LHCN-M2 (cell line): ENCODE data around the gene UGT1A3. TPM values are rescaled to one million over a fixed set of nuclear protein-coding genes. Genes with fewer than 3 reads are reported as not detected.
"Not testable (repeated sequence)": the region's sequence is repeated elsewhere in the genome, so short reads cannot be mapped to it uniquely, and the experiment has no call there.

ENCODE experiments used
- DNase-seq: peaks from one replicate; pipeline ENCODE4 v3.0.0-alpha.2; 2012; ENCODE audit warnings: low read depth
- polyA plus RNA-seq: library from polyadenylated mRNA; unstranded; fragments of >200 nt; gene quantifications from one replicate; pipeline ENCODE4 v1.2.1, GENCODE V29; 2012; ENCODE audit warnings: missing spikeins
- total RNA-seq: library from RNA; depleted of rRNA; stranded (reverse); fragments of >200 nt; gene quantifications from 2 replicates; pipeline ENCODE4 v1.2.3, GENCODE V29; 2014; rRNA removed

UGT1A3 gene
- total RNA-seq = not detected in 2 replicates
- not detected for polyA plus RNA-seq

DNA sequence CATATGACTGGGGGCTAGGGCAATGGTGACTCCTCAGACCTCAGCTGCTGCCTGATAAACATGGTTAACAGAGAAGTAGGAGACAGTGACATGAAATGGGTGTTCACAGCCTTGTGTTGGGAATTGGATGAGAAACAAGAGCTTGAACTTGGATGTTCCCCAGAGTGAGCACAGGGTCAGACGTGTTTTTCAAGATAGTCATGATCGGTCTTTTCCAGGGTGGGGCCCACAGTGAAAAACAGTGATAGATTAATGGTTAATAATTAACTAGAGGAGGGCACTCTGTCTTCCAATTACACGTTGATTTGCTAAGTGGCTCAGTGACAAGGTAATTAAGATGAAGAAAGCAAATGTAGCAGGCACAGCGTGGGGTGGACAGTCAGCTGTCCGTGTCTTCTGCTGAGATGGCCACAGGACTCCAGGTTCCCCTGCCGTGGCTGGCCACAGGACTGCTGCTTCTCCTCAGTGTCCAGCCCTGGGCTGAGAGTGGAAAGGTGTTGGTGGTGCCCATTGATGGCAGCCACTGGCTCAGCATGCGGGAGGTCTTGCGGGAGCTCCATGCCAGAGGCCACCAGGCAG is at the start of gene UGT1A3:
UGT1A3 (plus strand) TSS at position 320 of the 579 bp plus-strand sequence; CDS start at position 405, 85 bp downstream.
- no peak for DNase-seq

DNA sequence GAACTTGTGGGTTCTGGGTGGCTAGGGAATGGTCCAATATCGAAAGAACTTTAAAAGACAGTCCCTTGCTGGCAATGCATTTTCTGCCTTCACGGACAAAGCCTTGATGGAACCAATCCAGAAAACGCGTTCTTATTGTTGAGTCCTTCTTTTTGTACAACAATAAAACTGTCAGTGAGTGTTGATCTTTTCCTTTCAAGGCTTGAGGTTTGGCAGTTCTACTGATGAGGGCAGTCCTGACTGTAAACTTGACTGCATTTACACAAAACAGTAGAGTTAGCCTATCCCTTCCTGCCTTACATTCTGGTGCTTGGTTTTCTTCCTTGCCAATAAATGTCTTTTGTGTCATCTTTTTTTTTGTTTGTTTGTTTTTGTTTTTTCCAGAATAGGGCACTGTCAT is 49.6 kb upstream of the UGT1A3 start:
- DNase-seq = no peak

DNA sequence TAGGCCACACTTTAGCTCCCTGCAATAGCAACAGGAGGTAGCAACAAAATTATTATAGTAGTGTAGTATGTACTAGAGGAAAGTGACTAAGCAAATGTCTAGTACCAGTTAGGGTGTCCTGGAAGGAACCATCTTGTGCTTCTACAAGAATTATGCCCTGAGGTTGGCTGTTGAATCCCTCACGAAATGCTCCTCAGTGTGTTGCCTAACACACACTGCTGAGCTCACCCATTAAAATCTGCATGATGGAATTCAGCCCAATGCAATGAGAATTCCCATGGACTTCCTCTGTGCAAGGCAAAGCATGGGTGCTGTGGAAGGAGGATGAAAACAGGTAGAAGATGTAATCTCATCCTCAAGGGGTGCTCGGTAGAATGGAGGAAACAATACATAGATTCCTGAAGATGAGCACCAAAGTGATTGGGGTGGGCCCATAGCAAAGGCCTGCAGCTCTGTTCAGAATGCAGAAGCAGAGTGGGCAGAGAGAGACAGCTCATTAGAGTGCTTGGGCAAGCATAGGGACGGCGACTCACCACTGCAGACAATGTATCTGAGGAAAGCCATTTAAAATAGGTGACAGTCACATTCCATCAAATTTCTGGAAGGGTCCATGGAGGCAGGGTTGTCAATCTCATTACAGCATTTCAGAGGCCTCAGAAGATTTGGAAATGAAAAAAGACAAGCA is 48.3 kb upstream of the UGT1A3 start:
- DNase-seq = no peak

DNA sequence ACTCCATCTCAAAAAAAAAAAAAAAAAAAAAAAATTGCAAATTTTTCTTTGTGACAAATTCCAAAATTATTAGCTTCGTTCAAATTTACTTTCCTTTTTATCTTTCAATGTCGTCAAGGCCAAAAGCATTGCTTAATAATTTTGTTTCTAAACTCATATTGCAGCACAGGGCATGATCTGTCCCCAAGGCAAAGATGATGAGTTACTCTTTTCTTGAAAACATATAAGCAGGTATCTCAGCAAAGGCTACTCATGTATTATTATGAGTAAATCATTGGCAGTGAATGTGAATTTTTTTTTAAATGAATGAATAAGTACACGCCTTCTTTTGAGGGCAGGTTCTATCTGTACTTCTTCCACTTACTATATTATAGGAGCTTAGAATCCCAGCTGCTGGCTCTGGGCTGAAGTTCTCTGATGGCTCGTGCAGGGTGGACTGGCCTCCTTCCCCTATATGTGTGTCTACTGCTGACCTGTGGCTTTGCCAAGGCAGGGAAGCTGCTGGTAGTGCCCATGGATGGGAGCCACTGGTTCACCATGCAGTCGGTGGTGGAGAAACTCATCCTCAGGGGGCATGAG is 47.2 kb upstream of the UGT1A3 start, which contains the start of gene UGT1A7:
UGT1A7 (plus strand) TSS at position 381 of the 579 bp plus-strand sequence; CDS start at position 418, 37 bp downstream.
- no peak for DNase-seq

DNA sequence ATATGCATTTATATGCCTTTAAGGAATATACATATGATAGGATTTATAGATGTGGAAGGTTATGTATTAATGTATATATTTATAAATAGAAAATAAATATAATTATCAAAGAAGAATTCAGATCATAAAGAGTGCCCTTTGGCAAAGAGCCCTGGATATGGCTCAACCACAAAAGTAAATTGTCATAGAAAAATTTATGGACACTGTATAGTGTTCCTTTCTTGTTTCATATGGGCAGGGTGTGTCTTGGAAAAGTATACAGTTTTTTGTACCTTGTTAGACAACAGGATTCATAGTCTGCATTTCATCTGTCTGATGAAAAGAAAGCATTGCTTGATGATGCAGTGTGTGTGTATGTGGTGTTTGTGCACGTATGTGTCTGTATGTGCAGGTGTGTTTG is 44.2 kb upstream of the UGT1A3 start:
- DNase-seq = no peak

DNA sequence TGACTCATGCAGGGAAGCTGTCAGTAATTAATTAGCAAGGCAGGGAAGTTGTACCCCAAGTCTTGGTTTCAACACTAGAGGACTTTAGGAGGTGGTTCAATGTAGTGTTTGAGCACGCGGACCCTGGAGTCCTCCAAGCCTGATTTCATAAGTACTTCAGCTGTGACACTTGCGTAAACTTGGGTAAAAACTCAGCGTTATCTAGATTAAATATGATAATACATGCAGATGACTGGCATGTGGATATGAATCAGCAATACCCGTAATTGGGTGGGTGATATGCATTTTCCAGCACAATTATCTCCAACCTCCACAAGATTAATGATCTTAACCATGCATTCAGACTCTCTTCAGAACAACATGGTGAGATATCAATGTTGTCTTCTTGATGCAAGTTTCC is 41.9 kb upstream of the UGT1A3 start:
- no peak for DNase-seq

DNA sequence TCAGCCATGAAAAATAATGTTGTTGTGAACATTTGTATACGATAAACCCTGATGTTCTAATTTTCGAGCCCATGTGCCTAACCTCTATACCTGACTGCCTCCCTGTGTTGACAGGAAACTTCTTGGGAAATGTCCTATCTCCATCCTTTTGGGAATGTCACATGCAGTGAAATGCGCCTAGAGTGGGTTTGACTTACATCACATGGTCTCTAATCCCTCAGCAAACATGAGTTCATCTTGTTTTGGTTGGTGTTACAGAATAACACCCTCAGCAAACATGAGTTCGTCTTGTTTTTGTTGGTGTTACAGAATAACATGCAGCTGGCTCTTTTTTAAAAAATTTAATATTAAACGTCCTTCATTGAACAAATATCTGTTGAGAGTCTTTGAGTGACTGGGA is 40.5 kb upstream of the UGT1A3 start:
- no peak for DNase-seq

DNA sequence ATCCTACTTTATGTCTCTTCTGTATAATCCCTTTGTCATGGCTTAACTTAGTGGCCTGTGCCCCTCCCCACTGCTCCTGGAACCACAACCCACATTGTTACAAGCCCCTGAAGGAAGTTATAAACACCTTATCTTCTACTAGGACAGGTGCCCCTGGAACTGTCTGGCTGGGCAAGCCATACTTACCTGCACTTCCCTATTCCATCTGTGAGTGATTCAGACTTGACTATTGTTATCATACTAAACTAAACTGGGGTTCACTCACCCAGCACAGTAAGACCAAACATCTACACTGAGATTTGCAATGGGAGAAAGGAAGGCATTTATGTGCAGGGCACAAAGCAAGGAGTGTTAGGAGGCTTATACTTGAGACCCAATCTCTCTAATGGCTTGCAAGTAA is 39.8 kb upstream of the UGT1A3 start:
- no peak for DNase-seq

DNA sequence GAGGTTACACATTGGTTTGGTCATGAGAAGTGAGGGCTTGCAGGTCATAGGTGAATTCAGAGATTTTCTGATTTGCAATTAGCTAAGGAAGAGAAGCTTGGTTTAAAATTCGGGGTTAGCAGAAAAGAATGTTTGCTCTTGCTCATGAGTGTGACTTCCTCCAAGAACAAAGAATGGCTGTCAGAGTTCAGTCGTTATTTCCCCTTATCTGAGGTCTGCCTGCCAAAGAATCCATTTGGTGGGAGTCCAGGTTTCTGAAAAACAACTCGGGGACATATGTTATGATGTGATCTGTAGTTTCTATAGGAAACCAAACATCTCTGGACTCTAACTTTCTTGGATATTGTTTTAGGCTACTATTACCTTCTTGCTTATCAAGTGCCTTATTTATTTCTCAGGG is 39.3 kb upstream of the UGT1A3 start:
- DNase-seq = no peak

DNA sequence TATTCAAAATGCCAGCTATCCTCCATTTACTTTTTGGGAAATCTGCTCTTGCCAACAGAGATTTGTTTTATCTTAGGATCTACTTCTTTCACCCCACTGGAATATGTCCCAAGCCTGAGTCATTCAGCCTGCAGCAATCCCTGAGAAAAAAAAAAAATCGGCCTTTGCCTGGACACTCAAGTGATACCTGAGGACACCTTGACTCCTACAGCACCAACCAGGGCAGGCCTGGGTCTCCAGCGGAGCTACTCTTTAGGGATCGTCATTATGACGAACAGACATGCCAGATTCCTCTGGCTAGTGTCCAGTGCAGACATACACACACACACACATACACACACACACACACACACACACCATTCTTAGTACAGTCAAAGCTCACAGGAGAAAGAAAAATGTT is 38.4 kb upstream of the UGT1A3 start:
- DNase-seq = no peak

DNA sequence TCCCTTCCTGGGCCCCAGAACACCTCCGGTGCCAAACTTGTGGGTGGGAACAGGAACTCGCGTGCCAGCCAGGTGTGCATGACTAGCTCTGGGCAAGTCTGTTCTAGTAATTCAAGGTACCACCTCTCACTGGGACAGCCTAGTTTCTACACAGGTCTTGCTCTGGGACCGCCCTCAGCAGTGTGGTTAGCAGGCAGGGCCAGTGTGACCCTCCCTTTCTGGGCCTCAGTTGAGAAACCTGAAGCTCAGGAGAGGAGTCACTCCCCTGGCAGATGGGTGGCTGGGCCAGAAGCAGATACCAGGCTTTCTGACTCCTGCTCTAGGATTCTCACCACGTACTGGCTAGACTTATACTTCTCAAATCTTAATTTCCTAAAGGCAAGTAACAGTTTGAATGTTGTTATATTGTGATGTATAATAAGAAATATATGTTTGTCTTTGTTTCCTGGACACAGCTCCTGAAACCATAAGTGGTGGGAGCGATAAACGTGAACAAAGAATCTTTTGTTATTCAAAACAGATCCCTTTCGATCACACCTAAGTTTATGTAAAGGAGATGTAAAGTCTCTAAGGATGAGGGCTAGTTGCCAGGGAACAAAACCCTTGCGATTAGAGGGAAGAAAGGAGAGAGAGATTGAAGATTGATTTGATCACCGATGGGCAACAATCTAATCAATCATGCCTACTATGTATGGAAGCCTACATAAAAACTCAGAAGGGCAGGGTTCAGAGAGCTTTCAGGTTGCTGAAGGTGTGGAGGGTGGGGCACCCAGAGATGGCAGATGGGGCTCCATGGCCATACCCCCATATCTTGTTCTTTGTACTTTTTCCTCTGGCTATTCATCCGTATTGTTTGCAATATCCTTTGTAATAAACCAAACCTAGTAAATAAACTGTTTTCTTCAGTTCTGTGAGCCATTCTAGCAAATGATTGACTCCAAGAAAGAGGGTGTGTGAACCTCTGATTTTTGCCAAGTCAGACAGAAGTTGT is 37.1 kb upstream of the UGT1A3 start:
- DNase-seq = no peak

DNA sequence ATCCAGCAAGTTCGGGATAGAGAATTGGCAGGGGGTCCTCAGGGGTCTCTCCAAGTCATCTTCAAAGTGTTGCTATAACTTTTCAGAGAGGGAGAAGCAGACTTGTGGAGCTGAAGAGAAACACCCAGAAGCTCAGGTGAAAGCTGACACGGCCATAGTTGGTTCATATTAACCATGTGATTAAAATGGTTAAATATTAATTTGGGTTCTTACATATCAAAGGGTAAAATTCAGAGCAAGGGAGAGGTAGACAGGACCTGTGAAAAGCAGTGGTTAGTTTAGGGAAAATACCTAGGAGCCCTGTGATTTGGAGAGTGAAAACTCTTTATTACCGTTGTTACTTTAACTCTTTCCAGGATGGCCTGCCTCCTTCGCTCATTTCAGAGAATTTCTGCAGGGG is 36.2 kb upstream of the UGT1A3 start, which contains the start of gene UGT1A6:
UGT1A6 (plus strand) TSS at position 243 of the 400 bp plus-strand sequence; CDS start at position 358, 115 bp downstream.
- no peak for DNase-seq

DNA sequence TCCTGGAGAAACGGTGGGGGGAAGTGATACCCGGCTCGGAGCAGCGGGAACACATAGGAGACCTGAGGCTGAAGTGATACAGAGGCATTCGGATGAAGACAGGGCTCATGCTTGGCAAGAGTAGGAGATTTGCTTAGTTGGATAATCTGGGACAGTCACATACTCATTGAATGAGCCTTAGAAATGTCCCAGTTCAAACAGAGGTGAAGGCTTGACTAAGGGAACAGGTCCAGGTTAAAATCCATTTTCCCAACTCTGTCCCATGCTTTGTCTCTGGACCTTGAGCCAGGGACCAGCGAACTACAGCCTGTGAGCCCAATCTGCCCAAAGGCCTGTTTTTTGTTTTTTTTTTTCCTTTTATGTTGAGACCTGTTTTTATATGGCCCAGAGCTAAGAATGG is 34.9 kb upstream of the UGT1A3 start:
- DNase-seq = no peak

DNA sequence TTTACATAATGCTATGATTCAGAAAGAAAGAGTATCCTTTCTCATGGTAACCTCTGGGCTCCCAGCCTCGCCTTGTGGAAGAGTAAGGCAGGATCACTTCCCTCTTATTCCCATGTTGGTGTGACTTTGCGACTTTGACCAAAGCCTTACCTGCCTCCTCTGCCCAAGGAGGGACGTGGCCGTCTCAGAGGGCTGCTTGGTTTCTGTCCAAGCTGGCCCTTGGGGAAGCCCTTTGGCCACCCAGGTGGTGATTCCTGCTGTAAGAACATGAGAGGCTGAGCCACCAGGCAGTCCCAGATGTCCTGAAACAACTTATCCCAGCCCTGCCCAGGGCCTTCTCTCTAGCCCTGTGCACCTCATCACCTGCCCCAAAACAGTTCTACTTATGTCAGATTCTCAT is 30.1 kb upstream of the UGT1A3 start:
- DNase-seq = no peak

DNA sequence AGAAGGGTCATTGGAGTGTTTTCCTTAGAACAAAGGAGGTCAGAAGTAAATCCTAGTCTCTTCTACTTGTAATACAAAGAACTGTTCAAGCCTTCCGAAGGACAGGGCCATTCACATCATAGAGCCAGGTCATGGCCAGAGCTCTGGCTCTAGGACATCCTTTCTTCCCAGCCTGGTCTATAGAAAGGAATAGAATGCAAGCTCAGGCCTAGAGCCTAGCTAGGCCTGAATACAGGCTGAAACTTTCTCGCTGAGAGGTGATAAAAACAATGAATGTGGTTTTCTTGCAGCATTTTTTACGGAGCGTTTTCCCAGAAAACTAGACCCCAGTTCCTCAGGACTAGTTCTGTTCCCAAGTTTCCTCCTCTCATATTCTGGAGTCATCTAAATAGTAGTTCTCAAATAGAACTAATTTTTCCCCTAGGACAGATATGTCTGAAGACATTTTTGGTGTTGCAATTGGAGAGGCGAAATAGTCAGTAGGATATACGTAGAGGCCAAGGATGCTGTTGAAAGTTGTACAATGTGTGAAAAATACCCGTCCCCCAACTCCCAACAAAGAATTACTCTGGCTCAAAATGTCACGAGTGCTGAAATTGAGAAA is 29.3 kb upstream of the UGT1A3 start:
- no peak for DNase-seq

DNA sequence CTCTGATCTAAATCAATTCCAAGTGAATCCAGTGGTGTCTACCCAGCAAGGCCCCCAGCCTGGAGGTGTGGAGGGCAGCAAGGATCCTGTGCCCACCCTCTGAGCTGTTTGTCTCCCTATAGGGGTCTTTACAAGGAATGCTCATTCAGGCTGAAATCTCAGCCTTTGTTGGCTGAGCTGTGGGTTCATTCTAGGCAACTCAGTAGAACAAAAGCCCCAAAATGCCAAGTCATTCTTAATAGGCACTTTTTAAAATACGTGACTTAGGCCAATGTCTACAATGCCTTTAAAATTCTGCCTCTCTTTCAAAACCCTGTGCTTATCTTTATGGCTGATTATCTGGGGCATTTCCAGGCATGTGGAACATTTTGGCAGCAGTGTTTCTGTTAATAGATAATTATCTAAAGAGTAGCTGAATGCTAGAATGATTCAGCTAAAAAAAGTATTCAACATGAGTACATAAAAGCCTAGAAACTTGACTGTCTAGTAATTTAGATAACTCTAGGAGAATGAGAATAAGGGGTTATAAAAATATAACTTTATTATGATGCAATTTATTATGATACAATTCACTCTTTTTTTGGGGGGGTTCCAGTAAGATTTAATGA is 28.7 kb upstream of the UGT1A3 start:
- no peak for DNase-seq

DNA sequence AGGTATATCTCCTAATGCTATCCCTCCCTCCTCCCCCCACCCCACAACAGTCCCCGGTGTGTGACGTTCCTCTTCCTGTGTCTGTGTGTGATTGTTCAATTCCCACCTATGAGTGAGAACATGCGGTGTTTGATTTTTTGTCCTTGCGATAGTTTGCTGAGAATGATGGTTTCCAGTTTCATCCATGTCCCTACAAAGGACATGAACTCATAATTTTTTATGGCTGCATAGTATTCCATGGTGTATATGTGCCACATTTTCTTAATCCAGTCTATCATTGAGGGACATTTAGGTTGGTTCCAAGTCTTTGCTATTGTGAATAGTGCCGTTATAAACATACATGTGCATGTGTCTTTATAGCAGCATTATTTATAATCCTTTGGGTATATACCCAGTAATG is 28.0 kb upstream of the UGT1A3 start:
- DNase-seq = not testable (repeated sequence)

DNA sequence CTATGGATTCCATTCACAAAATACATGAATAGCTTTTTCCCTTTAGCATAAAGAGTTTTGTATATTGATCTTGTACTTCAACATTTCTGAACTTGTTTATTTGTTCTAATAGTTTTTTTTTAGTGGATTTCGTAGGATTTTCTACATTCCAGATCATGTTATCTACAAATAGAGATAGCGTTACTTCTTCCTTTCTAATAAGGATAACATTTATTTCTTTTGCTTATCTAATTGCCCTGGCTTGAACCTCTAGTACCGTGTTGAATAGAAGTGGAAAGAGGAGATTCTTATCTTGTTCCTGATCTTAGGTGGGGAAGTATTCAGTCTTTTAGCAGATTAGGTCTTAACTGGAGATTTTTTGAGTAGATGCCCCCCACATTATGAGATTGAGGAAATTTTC is 26.6 kb upstream of the UGT1A3 start:
- no peak for DNase-seq

DNA sequence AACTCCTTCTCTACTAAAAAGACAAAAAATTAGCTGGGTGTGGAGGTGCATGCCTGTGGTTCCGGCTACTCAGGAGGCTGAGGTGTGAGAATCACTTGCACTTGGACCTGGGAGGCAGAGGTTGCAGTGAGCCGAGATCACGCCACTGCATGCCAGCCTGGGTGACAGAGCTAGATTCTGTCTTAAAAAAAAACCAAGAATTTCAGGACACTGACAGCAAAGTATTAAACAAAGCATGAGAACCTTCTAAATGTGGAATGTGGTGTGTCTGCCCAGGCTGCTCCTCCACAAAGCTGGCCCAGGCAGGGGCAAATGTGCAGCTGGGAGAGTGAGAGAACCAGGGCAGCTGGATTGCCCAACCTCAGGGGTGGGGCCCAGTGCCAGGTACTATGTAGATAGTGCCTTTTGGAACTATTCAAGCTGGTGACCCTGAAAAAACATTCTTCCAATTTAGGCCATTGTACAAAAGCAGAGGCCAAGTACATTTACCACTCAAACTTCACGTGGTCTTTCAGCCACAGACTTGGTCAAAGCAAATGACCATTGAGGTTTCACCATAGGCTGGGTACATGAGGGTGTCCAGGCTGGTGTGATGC is 22.8 kb upstream of the UGT1A3 start:
- DNase-seq = no peak

DNA sequence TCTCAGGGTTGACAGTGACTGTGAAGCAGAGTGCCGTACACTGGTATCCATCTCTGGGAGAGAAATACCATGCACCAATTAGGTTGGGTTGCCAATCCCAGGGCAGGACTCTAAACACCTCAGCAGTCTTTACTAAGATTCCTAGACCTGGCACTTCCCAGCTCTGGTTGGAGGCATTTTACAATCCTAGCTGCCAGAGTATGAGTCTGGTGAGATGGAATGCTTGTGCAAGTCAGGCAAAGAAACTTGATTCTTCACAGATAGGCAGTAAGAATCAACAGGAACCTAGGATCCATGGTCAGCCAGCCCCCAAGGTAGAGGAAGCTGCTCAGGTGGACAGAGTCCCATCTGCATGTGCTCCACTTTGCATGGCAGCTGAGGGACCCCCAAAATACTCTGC is 22.1 kb upstream of the UGT1A3 start:
- DNase-seq = no peak
